WTC11 (cell line): ENCODE measurements around the gene FOXO1. TPM values are rescaled to one million over a fixed set of nuclear protein-coding genes. Genes with fewer than 3 reads are reported as not detected.

Experiments used
- CBFB ChIP-seq: sonication (generic); formaldehyde crosslinking; IDR thresholded peaks from 2 replicates; pipeline ENCODE4 v1.8.1; 2022; ENCODE audit warnings: mild to moderate bottlenecking, low read depth, missing genetic modification reagents
- CDX4 ChIP-seq: fragments of 250-450 bp; sonication (Bioruptor Pico); IDR thresholded peaks from 2 replicates; pipeline ENCODE4 v1.9.0; 2021; ENCODE audit warnings: moderate library complexity, mild to moderate bottlenecking, inconsistent platforms, borderline replicate concordance
- CTCF ChIP-seq: fragments of 200-600 bp; IDR thresholded peaks from 2 replicates; pipeline ENCODE4 v1.8.0; 2022; ENCODE audit warnings: antibody characterized with exemption
- E2F1 ChIP-seq: sonication (generic); formaldehyde crosslinking; IDR thresholded peaks from 2 replicates; pipeline ENCODE4 v1.8.0; 2022; ENCODE audit warnings: mild to moderate bottlenecking, missing genetic modification reagents
- E2F4 ChIP-seq: sonication (generic); formaldehyde crosslinking; IDR thresholded peaks from 2 replicates; pipeline ENCODE4 v1.8.1; 2022; ENCODE audit warnings: low read depth, mild to moderate bottlenecking, moderate library complexity, missing genetic modification reagents, borderline replicate concordance
- E2F5 ChIP-seq: sonication (generic); formaldehyde crosslinking; IDR thresholded peaks from 2 replicates; pipeline ENCODE4 v1.8.1; 2022; ENCODE audit warnings: mild to moderate bottlenecking, moderate library complexity, missing genetic modification reagents
- ERG ChIP-seq: fragments of 250-450 bp; sonication (Bioruptor Pico); IDR thresholded peaks from 2 replicates; pipeline ENCODE4 v1.8.0; 2021; ENCODE audit warnings: mild to moderate bottlenecking
- ETV6 ChIP-seq: sonication (generic); formaldehyde crosslinking; IDR thresholded peaks from 2 replicates; pipeline ENCODE4 v1.8.1; 2022; ENCODE audit warnings: mild to moderate bottlenecking, missing genetic modification reagents
- HMGA2 ChIP-seq: fragments of 250-450 bp; sonication (Bioruptor Pico); IDR thresholded peaks from 2 replicates; pipeline ENCODE4 v1.4.0; 2021; ENCODE audit warnings: mild to moderate bottlenecking, moderate library complexity
- IRF1 ChIP-seq: sonication (generic); formaldehyde crosslinking; IDR thresholded peaks from 2 replicates; pipeline ENCODE4 v1.8.0; 2023; ENCODE audit warnings: missing genetic modification reagents
- JUN ChIP-seq: sonication (generic); formaldehyde crosslinking; IDR thresholded peaks from 2 replicates; pipeline ENCODE4 v1.8.0; 2023; ENCODE audit warnings: mild to moderate bottlenecking, missing genetic modification reagents
- MAX ChIP-seq: sonication (generic); formaldehyde crosslinking; IDR thresholded peaks from 2 replicates; pipeline ENCODE4 v1.8.0; 2022; ENCODE audit warnings: mild to moderate bottlenecking, missing genetic modification reagents
- NFE2L1 ChIP-seq: sonication (generic); formaldehyde crosslinking; IDR thresholded peaks from 2 replicates; pipeline ENCODE4 v1.8.1; 2023; ENCODE audit warnings: missing genetic modification reagents
- NR3C1 ChIP-seq: sonication (generic); formaldehyde crosslinking; conservative IDR thresholded peaks from 2 replicates; pipeline ENCODE4 v1.8.1; 2023; ENCODE audit warnings: low read depth, mild to moderate bottlenecking, missing genetic modification reagents
- PRDM15 ChIP-seq: sonication (generic); formaldehyde crosslinking; IDR thresholded peaks from 2 replicates; pipeline ENCODE4 v1.8.0; 2022; ENCODE audit warnings: missing genetic modification reagents
- RELA ChIP-seq: sonication (generic); formaldehyde crosslinking; IDR thresholded peaks from 2 replicates; pipeline ENCODE4 v1.8.1; 2022; ENCODE audit warnings: missing genetic modification reagents, mild to moderate bottlenecking, borderline replicate concordance
- SMAD4 ChIP-seq: sonication (generic); formaldehyde crosslinking; IDR thresholded peaks from 2 replicates; pipeline ENCODE4 v1.8.0; 2022; ENCODE audit warnings: mild to moderate bottlenecking, missing genetic modification reagents
- SOX15 ChIP-seq: fragments of 250-450 bp; sonication (Bioruptor Pico); IDR thresholded peaks from 2 replicates; pipeline ENCODE4 v1.9.0; 2021; ENCODE audit warnings: mild to moderate bottlenecking
- TEAD1 ChIP-seq: sonication (generic); formaldehyde crosslinking; IDR thresholded peaks from 2 replicates; pipeline ENCODE4 v1.8.0; 2022; ENCODE audit warnings: mild to moderate bottlenecking, missing genetic modification reagents
- ZBTB21 ChIP-seq: sonication (generic); formaldehyde crosslinking; IDR thresholded peaks from 2 replicates; pipeline ENCODE4 v1.8.1; 2023; ENCODE audit warnings: mild to moderate bottlenecking, missing genetic modification reagents, borderline replicate concordance
- ZBTB43 ChIP-seq: sonication (generic); formaldehyde crosslinking; IDR thresholded peaks from 2 replicates; pipeline ENCODE4 v1.8.1; 2023; ENCODE audit warnings: mild to moderate bottlenecking, missing genetic modification reagents
- ZMAT4 ChIP-seq: fragments of 250-450 bp; sonication (Bioruptor Pico); IDR thresholded peaks from 2 replicates; pipeline ENCODE4 v1.9.0; 2021; ENCODE audit warnings: mild to moderate bottlenecking
- ZNF121 ChIP-seq: sonication (generic); formaldehyde crosslinking; IDR thresholded peaks from 2 replicates; pipeline ENCODE4 v1.8.0; 2023; ENCODE audit warnings: missing genetic modification reagents
- ZNF232 ChIP-seq: sonication (generic); formaldehyde crosslinking; IDR thresholded peaks from 2 replicates; pipeline ENCODE4 v1.8.0; 2022; ENCODE audit warnings: mild to moderate bottlenecking, missing genetic modification reagents
- ZNF263 ChIP-seq: sonication (generic); formaldehyde crosslinking; IDR thresholded peaks from 2 replicates; pipeline ENCODE4 v1.8.1; 2022; ENCODE audit warnings: low read depth, mild to moderate bottlenecking, moderate library complexity, missing genetic modification reagents
- ZNF423 ChIP-seq: fragments of 250-450 bp; sonication (Bioruptor Pico); IDR thresholded peaks from 2 replicates; pipeline ENCODE4 v2.1.2; 2022; ENCODE audit warnings: mild to moderate bottlenecking, moderate library complexity
- total RNA-seq: library from RNA; stranded (reverse); gene quantifications from 3 replicates; pipeline ENCODE4 v1.2.3, GENCODE V29; 2021

The FOXO1 gene
- total RNA-seq, 1 experiment from 2014 or later: 37.9 TPM

GRCh38 chr13:40680659-40681323, 14.3 kb upstream of the FOXO1 start (continued):
- TF ChIP-seq E2F4 (CRISPR knock-in tag) (no peak), TEAD1 (CRISPR knock-in tag) (peak; percentile 78; the same call in 1 of the 2 replicates), SMAD4 (no peak), SOX15 (CRISPR knock-in tag) (no peak), ZNF121 (CRISPR knock-in tag) (no peak), JUN (CRISPR knock-in tag) (no peak), ETV6 (CRISPR knock-in tag) (peak; percentile 46; the same call in 1 of the 2 replicates), ZBTB21 (CRISPR knock-in tag) (no peak), ZNF263 (CRISPR knock-in tag) (no peak), MAX (CRISPR knock-in tag) (0 out of 2 replicates have a peak, but pooled peaks have one; percentile 28), ZBTB43 (CRISPR knock-in tag) (no peak), IRF1 (CRISPR knock-in tag) (no peak; the same call in 1 of the 2 replicates), PRDM15 (CRISPR knock-in tag) (no peak), E2F1 (CRISPR knock-in tag) (0 out of 2 replicates have a peak, but pooled peaks have one; percentile 33), RELA (CRISPR knock-in tag) (no peak), NFE2L1 (CRISPR knock-in tag) (no peak), ZMAT4 (CRISPR knock-in tag) (peak; percentile 95), E2F5 (no peak), CTCF (no peak), ZNF232 (no peak), NR3C1 (no peak), CDX4 (CRISPR knock-in tag) (no peak), CBFB (CRISPR knock-in tag) (no peak), ERG (no peak), ZNF423 (0 out of 2 replicates have a peak, but pooled peaks have one; percentile 20), HMGA2 (CRISPR knock-in tag) (no peak)
